DOHH2 (cell line): ENCODE measurements around the gene ZNF770.
"Not testable (repeated sequence)": the region's sequence is repeated elsewhere in the genome, so short reads cannot be mapped to it uniquely, and the experiment has no call there.

Experiments used
- H3F3A ChIP-seq: fragments of 200-600 bp; sonication (generic), shearing (Covaris generic); 2 replicates; pipeline ENCODE4 v1.6.0; 2016; ENCODE audit warnings: antibody characterized with exemption, mild to moderate bottlenecking; ENCODE audit not compliant: control insufficient read depth, insufficient read depth
- H3K27ac ChIP-seq: fragments of 200-600 bp; sonication (generic); 2 replicates; pipeline ENCODE4 v1.5.1; 2014; ENCODE audit warnings: low read depth, mild to moderate bottlenecking, low read length, moderate library complexity
- H3K27me3 ChIP-seq: fragments of 200-600 bp; sonication (generic); 2 replicates; pipeline ENCODE4 v1.6.1; 2014; ENCODE audit warnings: mild to moderate bottlenecking, low read length, mixed read lengths; ENCODE audit not compliant: control insufficient read depth
- H3K36me3 ChIP-seq: fragments of 200-600 bp; sonication (generic); 2 replicates; pipeline ENCODE4 v1.6.1; 2014; ENCODE audit warnings: mild to moderate bottlenecking, low read length, moderate library complexity, mixed read lengths; ENCODE audit not compliant: control insufficient read depth
- H3K4me1 ChIP-seq: fragments of 200-600 bp; sonication (generic); 2 replicates; pipeline ENCODE4 v1.6.1; 2014; ENCODE audit warnings: mild to moderate bottlenecking, low read length, mixed read lengths; ENCODE audit not compliant: control insufficient read depth
- H3K4me2 ChIP-seq: fragments of 200-600 bp; sonication (generic); 2 replicates; pipeline ENCODE4 v1.6.0; 2014; ENCODE audit warnings: mild to moderate bottlenecking, low read length, moderate library complexity
- H3K4me3 ChIP-seq: fragments of 200-600 bp; sonication (generic); 2 replicates; pipeline ENCODE4 v1.5.1; 2014; ENCODE audit warnings: mild to moderate bottlenecking, low read length, mixed read lengths
- H3K79me2 ChIP-seq: fragments of 200-600 bp; sonication (generic); 2 replicates; pipeline ENCODE4 v1.6.1; 2014; ENCODE audit warnings: mild to moderate bottlenecking, low read length, mixed read lengths; ENCODE audit not compliant: control insufficient read depth
- H3K9me2 ChIP-seq: fragments of 200-600 bp; sonication (generic); replicated peaks from 2 replicates; pipeline ENCODE4 v1.6.1; 2014; ENCODE audit warnings: mild to moderate bottlenecking, low read length, mixed read lengths; ENCODE audit not compliant: control insufficient read depth
- H3K9me3 ChIP-seq: fragments of 200-600 bp; sonication (generic); 2 replicates; pipeline ENCODE4 v1.6.1; 2014; ENCODE audit warnings: antibody characterized with exemption, low read length, mixed read lengths; ENCODE audit not compliant: control insufficient read depth, insufficient read depth
- H4K20me1 ChIP-seq: fragments of 200-600 bp; sonication (generic); 2 replicates; pipeline ENCODE4 v1.6.0; 2014; ENCODE audit warnings: low read depth, mild to moderate bottlenecking, antibody characterized with exemption, low read length, moderate library complexity; ENCODE audit not compliant: control insufficient read depth, insufficient read depth
- CTCF ChIP-seq: fragments of 200-600 bp; sonication (generic); IDR thresholded peaks from one replicate; pipeline ENCODE4 v1.5.1; 2014; ENCODE audit warnings: antibody characterized with exemption, mild to moderate bottlenecking, low read depth, low read length; ENCODE audit not compliant: poor library complexity, severe bottlenecking
- EZH2phosphoT487 ChIP-seq: fragments of 200-600 bp; sonication (generic); IDR thresholded peaks from 2 replicates; pipeline ENCODE4 v1.6.1; 2017; ENCODE audit warnings: borderline replicate concordance, mild to moderate bottlenecking, antibody characterized with exemption, low read length, moderate library complexity, mixed read lengths

The ZNF770 gene

GRCh38 chr15:34943711-34944110, 44.4 kb downstream of the ZNF770 start:
- H3K79me2 ChIP-seq, result no peaks in the 10 kb centered on the region
- H3K36me3 ChIP-seq, result peaks cover 59% of the 10 kb centered on the region
- TF ChIP-seq EZH2phosphoT487 (no peak), CTCF (no peak)
- H3K9me3 ChIP-seq, result no peaks in the 10 kb centered on the region
- H3K27me3 ChIP-seq, result no peaks in the 10 kb centered on the region
- H4K20me1 ChIP-seq, result no peaks in the 10 kb centered on the region
- no peak overlapping the region for H3K27ac ChIP-seq
- no peak overlapping the region for H3K4me2 ChIP-seq
- no peaks in the 10 kb centered on the region for H3F3A ChIP-seq
- no peaks in the 10 kb centered on the region for H3K9me2 ChIP-seq
- no peak overlapping the region for H3K4me3 ChIP-seq
- H3K4me1 ChIP-seq, result no peaks in the 10 kb centered on the region

DNA sequence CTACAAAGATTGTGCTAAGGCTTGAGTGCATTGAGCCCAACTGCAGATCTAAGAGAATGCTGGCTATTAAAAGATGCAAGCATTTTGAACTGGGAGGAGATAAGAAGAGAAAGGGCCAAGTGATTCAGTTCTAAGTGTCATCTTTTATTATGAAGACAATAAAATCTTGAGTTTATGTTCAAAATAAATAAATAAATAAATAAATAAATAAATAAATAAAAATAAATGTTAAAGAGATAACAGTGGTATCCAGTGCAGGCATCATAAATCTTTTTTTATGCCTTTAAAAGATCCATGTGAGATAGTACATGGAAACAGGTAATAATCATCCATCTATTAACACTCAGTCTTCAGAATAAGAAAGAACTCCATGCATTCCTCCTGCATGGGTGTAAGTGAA, 44.8 kb downstream of the ZNF770 start:
- H3K9me2 ChIP-seq, H3F3A ChIP-seq, H3K27me3 ChIP-seq, H3K27ac ChIP-seq, H3K4me3 ChIP-seq, H3K4me2 ChIP-seq, H3K79me2 ChIP-seq, H3K9me3 ChIP-seq, H3K4me1 ChIP-seq, H4K20me1 ChIP-seq: not testable (repeated sequence)
- H3K36me3 ChIP-seq, result peaks cover 61% of the 10 kb centered on the region

- no peaks in the 10 kb centered on the region for H4K20me1 ChIP-seq
- H3K79me2 ChIP-seq, result no peaks in the 10 kb centered on the region
- H3F3A ChIP-seq, result no peaks in the 10 kb centered on the region
- no peak overlapping the region for H3K4me3 ChIP-seq
- H3K27me3 ChIP-seq, result no peaks in the 10 kb centered on the region
- H3K4me1 ChIP-seq, result no peaks in the 10 kb centered on the region
- TF ChIP-seq CTCF, result no peak
- TF ChIP-seq EZH2phosphoT487, result no peak
- peaks cover 58% of the 10 kb centered on the region for H3K36me3 ChIP-seq
- H3K4me2 ChIP-seq, result no peak overlapping the region
- H3K27ac ChIP-seq, result no peak overlapping the region
- H3K9me3 ChIP-seq, result no peaks in the 10 kb centered on the region
- no peaks in the 10 kb centered on the region for H3K9me2 ChIP-seq
Measured at GRCh38 chr15:34942363-34942762, 45.7 kb downstream of the ZNF770 start.

DNA sequence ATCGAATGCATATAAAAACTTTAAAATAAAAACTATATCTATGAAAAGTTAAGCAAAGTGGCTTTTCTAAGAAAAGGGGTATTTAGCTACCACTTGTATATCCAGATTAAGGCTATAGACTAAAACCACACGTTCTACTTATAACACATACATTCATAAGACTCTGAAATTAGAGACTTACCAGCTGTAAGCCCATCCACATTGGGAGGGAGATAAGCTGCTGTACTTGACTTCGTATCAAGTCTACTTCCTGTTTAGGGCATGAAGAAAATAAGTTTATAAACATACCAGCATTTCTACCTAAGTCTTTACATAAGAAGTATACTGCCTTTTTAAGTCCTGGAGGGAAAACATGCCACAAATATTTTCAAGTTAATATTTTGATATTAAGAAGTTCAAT, 46.3 kb downstream of the ZNF770 start:
- no peaks in the 10 kb centered on the region for H3F3A ChIP-seq
- H3K4me3 ChIP-seq, result no peak overlapping the region
- no peak overlapping the region for H3K27ac ChIP-seq
- no peaks in the 10 kb centered on the region for H3K27me3 ChIP-seq
- H4K20me1 ChIP-seq, result no peaks in the 10 kb centered on the region
- H3K4me2 ChIP-seq, result no peak overlapping the region
- no peaks in the 10 kb centered on the region for H3K79me2 ChIP-seq
- no peak for TF ChIP-seq CTCF
- TF ChIP-seq EZH2phosphoT487, result no peak
- no peaks in the 10 kb centered on the region for H3K9me2 ChIP-seq
- H3K36me3 ChIP-seq, result peaks cover 62% of the 10 kb centered on the region
- H3K4me1 ChIP-seq, result no peaks in the 10 kb centered on the region
- H3K9me3 ChIP-seq, result no peaks in the 10 kb centered on the region
